BJ (cell line): Measurements from ENCODE around the gene PFKL. TPM values are rescaled to one million over a fixed set of nuclear protein-coding genes. Genes with fewer than 3 reads are reported as not detected.

Source experiments
- CTCF ChIA-PET: fragments of 350-600 bp; formaldehyde crosslinking; extraction: SDS; loops from one replicate; lab custom pipeline; 2021; ENCODE audit warnings: antibody characterized with exemption, inconsistent platforms; lab: Yijun Ruan, JAX
- POLR2A ChIA-PET: fragments of 300-600 bp; sonication (Branson Sonifier 250); formaldehyde crosslinking; extraction: SDS; loops from one replicate; lab custom pipeline; 2021; ENCODE audit warnings: antibody characterized with exemption; lab: Charles Lee
- DNase-seq: peaks from one replicate; pipeline ENCODE4 v3.0.0-alpha.2; 2011; ENCODE audit warnings: low read depth
- H3K27me3 ChIP-seq: 2 replicates; pipeline ENCODE4 v1.6.0; 2011; ENCODE audit warnings: low read length; ENCODE audit not compliant: control insufficient read depth, insufficient read depth
- H3K36me3 ChIP-seq: 2 replicates; pipeline ENCODE4 v1.5.1; 2011; ENCODE audit warnings: low read length; ENCODE audit not compliant: control insufficient read depth, insufficient read depth
- H3K4me3 ChIP-seq: 2 replicates; pipeline ENCODE4 v1.5.1; 2011; ENCODE audit warnings: low read depth, mild to moderate bottlenecking, control low read depth, low read length
- polyA plus RNA-seq: library from polyadenylated mRNA; depleted of rRNA; stranded (reverse); fragments of >200 nt; gene quantifications from 2 replicates; pipeline ENCODE4 v1.2.3, GENCODE V29; 2011
- TF ChIP-seq, protein P1 (sequence below): IDR thresholded peaks from 2 replicates; pipeline ENCODE4 v1.5.1; 2011; ENCODE audit warnings: low read depth, mild to moderate bottlenecking, control low read depth, inconsistent platforms, low read length, moderate library complexity; ENCODE audit not compliant: insufficient read depth

PFKL gene
- polyA plus RNA-seq, 1 experiment: 152 TPM

DNA sequence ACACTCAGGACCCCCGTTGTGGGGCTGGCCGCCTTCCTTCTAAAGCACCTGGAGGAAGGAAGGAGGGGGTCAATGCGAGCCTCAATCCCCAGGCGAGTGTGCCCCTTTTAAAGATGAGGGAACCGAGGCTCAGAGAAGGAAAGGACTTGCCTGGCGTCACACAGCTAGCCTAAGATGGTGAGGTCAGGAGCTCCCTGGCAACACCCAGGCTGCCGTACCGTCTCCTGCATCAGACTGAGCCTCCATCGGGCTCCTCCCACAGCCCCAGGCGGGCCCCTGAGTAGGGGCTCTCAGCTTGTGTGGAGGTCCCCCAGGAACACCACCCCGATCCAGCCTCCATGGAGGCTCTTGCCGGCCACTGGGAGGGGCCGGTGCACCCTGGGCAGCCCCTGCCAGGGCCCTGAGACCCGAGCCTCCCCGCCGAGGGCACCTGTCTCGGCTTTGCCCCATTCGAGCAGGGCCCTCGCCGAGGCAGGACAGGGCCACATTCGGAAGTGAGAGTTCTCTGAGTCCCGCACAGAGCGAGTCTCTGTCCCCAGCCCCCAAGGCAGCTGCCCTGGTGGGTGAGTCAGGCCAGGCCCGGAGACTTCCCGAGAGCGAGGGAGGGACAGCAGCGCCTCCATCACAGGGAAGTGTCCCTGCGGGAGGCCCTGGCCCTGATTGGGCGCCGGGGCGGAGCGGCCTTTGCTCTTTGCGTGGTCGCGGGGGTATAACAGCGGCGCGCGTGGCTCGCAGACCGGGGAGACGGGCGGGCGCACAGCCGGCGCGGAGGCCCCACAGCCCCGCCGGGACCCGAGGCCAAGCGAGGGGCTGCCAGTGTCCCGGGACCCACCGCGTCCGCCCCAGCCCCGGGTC lies 14.5 kb upstream of the PFKL start, which contains the start of gene AIRE:
Gene AIRE, plus strand, starts transcription at position 739 of the 855 bp plus-strand sequence. CDS start 131 bp downstream, outside the sequence.
- TF ChIP-seq, protein P1, sequence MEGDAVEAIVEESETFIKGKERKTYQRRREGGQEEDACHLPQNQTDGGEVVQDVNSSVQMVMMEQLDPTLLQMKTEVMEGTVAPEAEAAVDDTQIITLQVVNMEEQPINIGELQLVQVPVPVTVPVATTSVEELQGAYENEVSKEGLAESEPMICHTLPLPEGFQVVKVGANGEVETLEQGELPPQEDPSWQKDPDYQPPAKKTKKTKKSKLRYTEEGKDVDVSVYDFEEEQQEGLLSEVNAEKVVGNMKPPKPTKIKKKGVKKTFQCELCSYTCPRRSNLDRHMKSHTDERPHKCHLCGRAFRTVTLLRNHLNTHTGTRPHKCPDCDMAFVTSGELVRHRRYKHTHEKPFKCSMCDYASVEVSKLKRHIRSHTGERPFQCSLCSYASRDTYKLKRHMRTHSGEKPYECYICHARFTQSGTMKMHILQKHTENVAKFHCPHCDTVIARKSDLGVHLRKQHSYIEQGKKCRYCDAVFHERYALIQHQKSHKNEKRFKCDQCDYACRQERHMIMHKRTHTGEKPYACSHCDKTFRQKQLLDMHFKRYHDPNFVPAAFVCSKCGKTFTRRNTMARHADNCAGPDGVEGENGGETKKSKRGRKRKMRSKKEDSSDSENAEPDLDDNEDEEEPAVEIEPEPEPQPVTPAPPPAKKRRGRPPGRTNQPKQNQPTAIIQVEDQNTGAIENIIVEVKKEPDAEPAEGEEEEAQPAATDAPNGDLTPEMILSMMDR: no peak
- Histone ChIP-seq H3K36me3 (no peaks in the 10 kb centered on the region), H3K27me3 (peaks cover 1% of the 10 kb centered on the region), H3K4me3 (peak within 1 kb of the TSS; percentile 16; the same call in 1 of the 2 replicates)
- CTCF ChIA-PET: no interaction called here
- DNase-seq: no peak
- POLR2A ChIA-PET: no interaction called here

DNA sequence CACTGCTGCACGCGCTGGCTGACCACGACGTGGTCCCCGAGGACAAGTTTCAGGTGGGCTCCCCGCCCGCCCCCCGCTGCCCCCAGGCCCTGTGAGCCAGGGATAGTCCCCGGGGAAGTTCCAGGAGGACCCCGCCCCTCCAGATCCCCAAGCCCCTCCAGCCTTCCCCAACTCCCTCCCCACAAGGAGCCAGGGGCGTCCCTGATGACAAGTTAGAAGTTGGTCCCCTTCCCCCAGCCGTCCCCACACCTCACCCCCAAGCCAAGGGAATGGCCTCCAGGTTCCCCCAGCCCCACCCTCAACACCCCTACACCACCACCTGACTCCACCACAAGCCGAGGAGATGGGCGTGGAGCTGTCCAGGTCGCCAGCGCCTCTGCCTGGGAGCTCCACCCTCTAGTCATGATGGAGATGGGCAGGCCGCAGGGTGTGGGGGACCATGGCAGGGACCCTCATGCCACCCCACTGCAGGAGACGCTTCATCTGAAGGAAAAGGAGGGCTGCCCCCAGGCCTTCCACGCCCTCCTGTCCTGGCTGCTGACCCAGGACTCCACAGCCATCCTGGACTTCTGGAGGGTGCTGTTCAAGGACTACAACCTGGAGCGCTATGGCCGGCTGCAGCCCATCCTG lies 13.7 kb upstream of the PFKL start:
- Histone ChIP-seq H3K4me3 (no peak overlapping the region), H3K36me3 (no peaks in the 10 kb centered on the region), H3K27me3 (peaks cover 1% of the 10 kb centered on the region)
- ChIA-PET CTCF (interaction anchor here (2.0 kb wide), 1 partner anchor 12 kb away, joined by 9 read pairs; no protein-coding TSS in a partner anchor), POLR2A (no interaction called here)
- DNase-seq: no peak
- TF ChIP-seq, protein P1: no peak

DNA sequence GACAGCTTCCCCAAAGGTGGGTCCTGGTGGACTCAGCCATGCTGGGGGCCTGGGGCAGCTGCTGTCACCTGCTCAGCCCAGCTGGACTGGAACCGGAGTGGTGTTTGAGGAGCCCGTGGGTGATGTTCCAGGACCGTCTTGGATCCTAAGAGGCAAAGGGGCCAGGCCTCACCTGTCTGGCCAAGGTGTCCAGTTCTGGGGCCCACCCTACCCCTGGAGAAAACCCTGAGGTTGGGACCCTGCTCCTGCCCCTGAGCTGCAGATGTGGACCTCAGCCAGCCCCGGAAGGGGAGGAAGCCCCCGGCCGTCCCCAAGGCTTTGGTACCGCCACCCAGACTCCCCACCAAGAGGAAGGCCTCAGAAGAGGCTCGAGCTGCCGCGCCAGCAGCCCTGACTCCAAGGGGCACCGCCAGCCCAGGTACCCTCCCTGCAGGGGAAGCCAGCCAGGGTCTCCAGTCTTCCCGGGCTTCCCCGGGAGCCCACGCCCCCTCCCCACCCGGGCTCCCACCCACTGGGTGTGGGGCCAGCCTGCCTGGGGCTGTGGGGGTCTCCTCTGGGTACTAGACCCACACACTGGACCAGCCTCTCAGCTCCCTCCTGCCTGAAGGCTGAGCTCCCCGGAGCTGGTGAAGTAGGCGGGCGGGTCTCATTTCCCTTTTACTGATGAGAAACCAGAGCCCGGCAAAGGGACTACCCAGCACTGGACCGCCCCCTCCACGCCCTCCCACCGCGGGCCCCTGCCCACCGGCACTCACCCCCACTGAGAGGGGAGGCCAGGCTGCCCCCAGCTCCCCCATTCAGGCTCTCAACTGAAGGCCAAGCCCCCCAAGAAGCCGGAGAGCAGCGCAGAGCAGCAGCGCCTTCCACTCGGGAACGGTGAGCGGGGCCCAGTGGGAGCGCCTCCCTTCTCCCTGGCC lies 12.9 kb upstream of the PFKL start:
- POLR2A ChIA-PET: no interaction called here

DNA sequence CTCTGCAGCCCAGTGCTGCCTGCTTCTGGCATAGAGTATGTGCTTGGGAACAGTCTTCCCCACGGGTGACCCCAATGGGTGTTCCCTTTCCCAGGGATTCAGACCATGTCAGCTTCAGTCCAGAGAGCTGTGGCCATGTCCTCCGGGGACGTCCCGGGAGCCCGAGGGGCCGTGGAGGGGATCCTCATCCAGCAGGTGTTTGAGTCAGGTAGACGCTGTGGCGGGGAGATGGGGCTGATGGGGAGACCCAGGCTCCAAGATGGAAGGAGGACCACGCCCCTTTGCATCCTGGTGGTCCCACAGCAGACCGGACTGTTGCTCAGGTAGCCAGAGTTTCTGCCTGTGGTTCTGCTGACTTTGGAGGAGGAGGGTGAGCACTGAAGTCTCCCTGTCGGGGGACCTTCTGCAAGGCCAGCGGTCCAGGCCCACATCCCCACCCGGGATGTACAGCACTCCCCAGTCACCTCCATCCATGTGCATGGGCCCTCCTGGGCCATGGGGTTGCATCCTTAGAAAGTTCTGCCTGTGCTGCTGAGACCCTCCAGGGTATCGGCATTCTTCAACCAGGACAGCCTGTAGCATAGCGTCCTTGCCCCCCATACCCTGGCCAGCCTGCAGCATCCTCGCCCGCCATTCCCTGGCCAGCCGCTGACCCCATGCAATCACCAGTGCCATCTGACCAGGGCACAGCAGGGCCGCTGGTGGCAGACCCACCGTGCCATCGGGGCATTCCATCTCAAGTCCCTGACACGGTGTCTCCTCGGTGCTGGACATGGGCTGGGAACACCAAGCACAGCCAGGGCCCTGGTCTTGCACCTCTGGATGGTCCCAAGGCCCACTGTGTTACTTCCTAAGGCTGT lies 11.4 kb upstream of the PFKL start:
- ChIA-PET CTCF (interaction anchor here (2.0 kb wide), 1 partner anchor 9 kb away, joined by 9 read pairs; no protein-coding TSS in a partner anchor), POLR2A (no interaction called here)
- Histone ChIP-seq H3K36me3 (no peaks in the 10 kb centered on the region), H3K4me3 (no peak overlapping the region), H3K27me3 (peaks cover 1% of the 10 kb centered on the region)
- DNase-seq: no peak
- TF ChIP-seq, protein P1: no peak

More for the DNA sequence above, 12.9 kb upstream of the PFKL start:
- no peak for DNase-seq
- H3K36me3 ChIP-seq: no peaks in the 10 kb centered on the region
- peaks cover 1% of the 10 kb centered on the region for H3K27me3 ChIP-seq
- CTCF ChIA-PET: interaction anchor here (2.0 kb wide), 1 partner anchor 11 kb away, joined by 9 read pairs; no protein-coding TSS in a partner anchor
- no peak overlapping the region for H3K4me3 ChIP-seq
- TF ChIP-seq, protein P1: no peak
